ENCODE data around the gene LIG3.

GRCh38 chr17:34999456-34999855 is 19.1 kb downstream of the LIG3 start:
- TF ChIP-seq EZH2 (IDR thresholded peaks at IDR 0.05; ENCODE audit: low read length, missing control alignments) (no peak), CTCF (conservative IDR thresholded peaks at IDR 0.05 in 1 of 2, IDR thresholded peaks at IDR 0.05 in 1 of 2; ENCODE audit: low read depth in 1 of 2, low read length in 2 of 2) (no peak)

Data from fibroblast of lung (primary cell).